Measurements from ENCODE around the gene DEPDC1B.
"Not testable (repeated sequence)": the region's sequence is repeated elsewhere in the genome, so short reads cannot be mapped to it uniquely, and the experiment has no call there.

Gene DEPDC1B

GRCh38 chr5:60690326-60690725 is 9.6 kb downstream of the DEPDC1B start:
- no peak for DNase-seq

- DNase-seq: no peak
Measured at GRCh38 chr5:60688980-60689379, 11.0 kb downstream of the DEPDC1B start.

GRCh38 chr5:60687927-60688720 is 11.8 kb downstream of the DEPDC1B start:
- peak; percentile 20 for DNase-seq

- no peak for DNase-seq
Measured at GRCh38 chr5:60686157-60686556, 13.8 kb downstream of the DEPDC1B start.

GRCh38 chr5:60685700-60686099 is 14.3 kb downstream of the DEPDC1B start:
- no peak for DNase-seq

GRCh38 chr5:60685028-60685427 is 14.9 kb downstream of the DEPDC1B start:
- no peak for DNase-seq

GRCh38 chr5:60682007-60682406 is 18.0 kb downstream of the DEPDC1B start:
- not testable (repeated sequence) for DNase-seq

GRCh38 chr5:60679816-60680215 is 20.1 kb downstream of the DEPDC1B start:
- no peak for DNase-seq

GRCh38 chr5:60677850-60678664 is 21.9 kb downstream of the DEPDC1B start:
- peak; percentile 54 for DNase-seq

GRCh38 chr5:60675286-60675685 is 24.7 kb downstream of the DEPDC1B start:
- no peak for DNase-seq

- no peak for DNase-seq
Measured at GRCh38 chr5:60674251-60675069, 25.5 kb downstream of the DEPDC1B start.

- no peak for DNase-seq
Measured at GRCh38 chr5:60673334-60673733, 26.6 kb downstream of the DEPDC1B start.

GRCh38 chr5:60672693-60673264 is 27.2 kb downstream of the DEPDC1B start:
- no peak for DNase-seq

- no peak for DNase-seq
Measured at GRCh38 chr5:60671899-60672692, 27.9 kb downstream of the DEPDC1B start.

GRCh38 chr5:60670749-60671148 is 29.2 kb downstream of the DEPDC1B start:
- DNase-seq: no peak

GRCh38 chr5:60668686-60669304 is 31.2 kb downstream of the DEPDC1B start:
- DNase-seq: peak; percentile 48

GRCh38 chr5:60651872-60652620 is 47.9 kb downstream of the DEPDC1B start:
- no peak for DNase-seq

- DNase-seq: peak; percentile 25
Measured at GRCh38 chr5:60649288-60649917, 50.6 kb downstream of the DEPDC1B start.

GRCh38 chr5:60648175-60648574 is 51.8 kb downstream of the DEPDC1B start:
- no peak for DNase-seq

GRCh38 chr5:60640901-60641300 is 59.1 kb downstream of the DEPDC1B start:
- no peak for DNase-seq
